Keratinocyte (primary cell): ENCODE results near the gene PABPN1.

ENCODE experiments used
- CTCF ChIP-seq, 3 experiments: IDR thresholded peaks in 1 of 3; conservative IDR thresholded peaks in 1 of 3; optimal IDR thresholded peaks in 1 of 3; 2 replicates in 2 of 3; 3 replicates in 1 of 3; pipeline versions ENCODE3 to v1.5.1; 2011; ENCODE audit warnings: low read length in 3 of 3, mild to moderate bottlenecking in 3 of 3, moderate library complexity in 2 of 3, control low read depth in 1 of 3, inconsistent platforms in 1 of 3; ENCODE audit not compliant: insufficient read depth in 2 of 3; ENCODE audit errors: extremely low read depth in 1 of 3
- EZH2 ChIP-seq: IDR thresholded peaks from one replicate; pipeline ENCODE4 v1.6.1; 2012; ENCODE audit warnings: inconsistent platforms, mild to moderate bottlenecking, low read length, moderate library complexity

GRCh38 chr14:23359167-23359626, 37.9 kb downstream of the PABPN1 start:
- TF ChIP-seq CTCF (optimal IDR thresholded peaks at IDR 0.05 in 1 of 3, IDR thresholded peaks at IDR 0.05 in 1 of 3, conservative IDR thresholded peaks at IDR 0.05 in 1 of 3; ENCODE audit: extremely low read depth in 1 of 3, insufficient read depth in 2 of 3, low read length in 3 of 3) (no peak), EZH2 (no peak)
